Liver (tissue), 9 donors: ENCODE measurements around the gene AIG1. TPM values are rescaled to one million over a fixed set of nuclear protein-coding genes. Genes with fewer than 3 reads are reported as not detected.

Experiments used
- DNase-seq: peaks from one replicate; pipeline ENCODE4 v3.0.0-alpha.2; 2017; ENCODE audit warnings: low spot score
- H3K27ac ChIP-seq, 2 donors: one replicate each; pipeline ENCODE4 v1.7.0; 2013; ENCODE audit warnings: inconsistent platforms in 2 of 2, low read length in 2 of 2, control low read depth in 1 of 2, low read depth in 1 of 2, mild to moderate bottlenecking in 1 of 2
- H3K27me3 ChIP-seq, 4 donors: one replicate each; pipeline versions ENCODE4 v1.6.1 to v1.7.0; 2013; ENCODE audit warnings: low read length in 3 of 4, inconsistent platforms in 1 of 4, mild to moderate bottlenecking in 1 of 4, moderate library complexity in 1 of 4; ENCODE audit not compliant: control insufficient read depth in 4 of 4, insufficient read depth in 4 of 4
- H3K36me3 ChIP-seq, 4 donors: one replicate each; pipeline versions ENCODE4 v1.6.1 to v1.7.0; 2013; ENCODE audit warnings: low read length in 3 of 4, mild to moderate bottlenecking in 3 of 4, low read depth in 1 of 4, moderate library complexity in 1 of 4; ENCODE audit not compliant: control insufficient read depth in 4 of 4, insufficient read depth in 3 of 4
- H3K4me1 ChIP-seq, 4 donors: one replicate each; pipeline versions ENCODE4 v1.6.1 to v1.7.0; 2013; ENCODE audit warnings: low read length in 3 of 4, mild to moderate bottlenecking in 3 of 4, moderate library complexity in 1 of 4; ENCODE audit not compliant: control insufficient read depth in 4 of 4, insufficient read depth in 4 of 4
- H3K4me3 ChIP-seq, 3 donors: one replicate each; pipeline versions ENCODE4 v1.6.1 to v1.7.0; 2013; ENCODE audit warnings: low read length in 3 of 3, control low read depth in 1 of 3, low read depth in 1 of 3, mild to moderate bottlenecking in 1 of 3
- H3K9ac ChIP-seq, 2 donors: one replicate each; pipeline ENCODE4 v1.7.0; 2013; ENCODE audit warnings: low read length in 2 of 2, mild to moderate bottlenecking in 2 of 2, moderate library complexity in 2 of 2, control low read depth in 1 of 2, low read depth in 1 of 2
- H3K9me3 ChIP-seq, 4 donors: one replicate each; pipeline versions ENCODE4 v1.6.1 to v1.7.0; 2013; ENCODE audit warnings: low read length in 3 of 4; ENCODE audit not compliant: control insufficient read depth in 4 of 4
- CTCF ChIP-seq: fragments of 150-350 bp; IDR thresholded peaks from 2 replicates; pipeline ENCODE4 v1.5.1; 2017; ENCODE audit warnings: improper control_type of control experiment, low read depth, low read length; ENCODE audit not compliant: missing input control
- EGR1 ChIP-seq, 2 donors: IDR thresholded peaks; 2 replicates each; pipeline ENCODE4 v1.6.1; 2016 to 2018; ENCODE audit warnings: antibody characterized with exemption in 2 of 2, low read depth in 2 of 2
- FOXA1 ChIP-seq: IDR thresholded peaks from 2 replicates; pipeline ENCODE4 v1.6.1; 2016; ENCODE audit warnings: antibody characterized with exemption
- FOXA2 ChIP-seq: IDR thresholded peaks from 2 replicates; pipeline ENCODE4 v1.6.1; 2016; ENCODE audit warnings: antibody characterized with exemption
- GABPA ChIP-seq, 2 donors: IDR thresholded peaks in 1 of 2; conservative IDR thresholded peaks in 1 of 2; 2 replicates each; pipeline ENCODE4 v1.6.1; 2016; ENCODE audit warnings: antibody characterized with exemption in 2 of 2, mild to moderate bottlenecking in 1 of 2, moderate library complexity in 1 of 2
- HNF4A ChIP-seq, 2 donors: conservative IDR thresholded peaks; 2 replicates each; pipeline ENCODE4 v1.6.1; 2016; ENCODE audit warnings: antibody characterized with exemption in 2 of 2, mild to moderate bottlenecking in 2 of 2
- HNF4G ChIP-seq: IDR thresholded peaks from 2 replicates; pipeline ENCODE4 v1.6.1; 2016; ENCODE audit warnings: antibody characterized with exemption
- JUND ChIP-seq, 2 donors: IDR thresholded peaks; 2 replicates each; pipeline ENCODE4 v1.6.1; 2016; ENCODE audit warnings: antibody characterized with exemption in 2 of 2
- MAX ChIP-seq: IDR thresholded peaks from 2 replicates; pipeline ENCODE4 v1.6.1; 2016; ENCODE audit warnings: antibody characterized with exemption
- NR2F2 ChIP-seq: IDR thresholded peaks from 2 replicates; pipeline ENCODE4 v1.6.1; 2016; ENCODE audit warnings: antibody characterized with exemption
- RAD21 ChIP-seq, 2 donors: IDR thresholded peaks; 2 replicates each; pipeline ENCODE4 v1.6.1; 2016; ENCODE audit warnings: antibody characterized with exemption in 2 of 2, mild to moderate bottlenecking in 2 of 2
- RXRA ChIP-seq, 2 donors: IDR thresholded peaks; 2 replicates each; pipeline ENCODE4 v1.6.1; 2017 to 2018; ENCODE audit warnings: antibody characterized with exemption in 2 of 2, mild to moderate bottlenecking in 1 of 2
- SP1 ChIP-seq: IDR thresholded peaks from 2 replicates; pipeline ENCODE4 v1.6.1; 2018; ENCODE audit warnings: antibody characterized with exemption, mild to moderate bottlenecking
- TAF1 ChIP-seq: conservative IDR thresholded peaks from 2 replicates; pipeline ENCODE4 v1.6.1; 2016; ENCODE audit warnings: antibody characterized with exemption, mild to moderate bottlenecking
- YY1 ChIP-seq: IDR thresholded peaks from 2 replicates; pipeline ENCODE4 v1.6.1; 2016; ENCODE audit warnings: antibody characterized with exemption, mild to moderate bottlenecking
- ZBTB33 ChIP-seq: IDR thresholded peaks from 2 replicates; pipeline ENCODE4 v1.6.1; 2016; ENCODE audit warnings: antibody characterized with exemption
- WGBS: extraction: QIAGEN DNeasy Blood & Tissue Kit; methylation state at CpG from one replicate; pipeline ENCODE4 v1.1.7; 2013; 5-methylcytosine and 5-hydroxymethylcytosine counted together
- polyA plus RNA-seq, 2 donors: library from polyadenylated mRNA; stranded (reverse) in 1 of 2; unstranded in 1 of 2; fragments of 200-250 nt in 1 of 2; fragments of >200 nt in 1 of 2; fragmentation: Nextera tagmentation in 1 of 2; extraction: Ambion mirVana in 1 of 2; gene quantifications; one replicate each; pipeline versions ENCODE4 v1.2.1 to v1.2.3, GENCODE V29; 2013 to 2015
- total RNA-seq, 2 donors: library from RNA; depleted of rRNA; stranded (reverse); fragments of >200 nt; gene quantifications; one replicate each; pipeline ENCODE4 v1.2.3, GENCODE V29; 2014
- TF ChIP-seq, protein P1 (sequence below): IDR thresholded peaks from 2 replicates; pipeline ENCODE4 v1.6.1; 2016; ENCODE audit warnings: antibody characterized with exemption, mild to moderate bottlenecking
- TF ChIP-seq, protein P2 (sequence below): IDR thresholded peaks from 2 replicates; pipeline ENCODE4 v1.6.1; 2016; ENCODE audit warnings: antibody characterized with exemption
- donor health status: healthy.
- donor health status: healthy.
- donor health status: healthy.
- donor health status: healthy.
- donor health status: healthy.

AIG1 gene
- total and polyA plus RNA-seq, 4 donors = 74.8 to 169 (median 121) TPM

- Histone ChIP-seq H3K9me3 (no peaks in the 10 kb centered on the region), H3K27ac (peak overlapping the region; percentile 100), H3K4me3 (peak overlapping the region; percentile 83 to 96 (median 91)), H3K36me3 (no peaks in the 10 kb centered on the region), H3K4me1 (peaks cover 4 to 34% (median 17%) of the 10 kb centered on the region in 4 donors), H3K27me3 (no peaks in the 10 kb centered on the region), H3K9ac (peak overlapping the region; percentile 86 to 94)
- TF ChIP-seq CTCF (no peak), JUND (IDR thresholded peaks at IDR 0.05) (peak; percentile 62 to 69), NR2F2 (no peak), FOXA1 (no peak), RXRA (IDR thresholded peaks at IDR 0.05) (peak; percentile 37 to 57), ZBTB33 (no peak), EGR1 (IDR thresholded peaks at IDR 0.05; ENCODE audit: low read depth in 2 of 2) (peak in 1 of 2 donors; percentile 5), HNF4A (conservative IDR thresholded peaks at IDR 0.05) (peak; percentile 94 to 95), HNF4G (peak; percentile 85), MAX (no peak), TAF1 (no peak), FOXA2 (peak; percentile 51), RAD21 (IDR thresholded peaks at IDR 0.05) (peak; percentile 23), YY1 (peak; percentile 3), SP1 (peak; percentile 69), GABPA (IDR thresholded peaks at IDR 0.05 in 1 of 2, conservative IDR thresholded peaks at IDR 0.05 in 1 of 2) (no peak)
- TF ChIP-seq, protein P1, sequence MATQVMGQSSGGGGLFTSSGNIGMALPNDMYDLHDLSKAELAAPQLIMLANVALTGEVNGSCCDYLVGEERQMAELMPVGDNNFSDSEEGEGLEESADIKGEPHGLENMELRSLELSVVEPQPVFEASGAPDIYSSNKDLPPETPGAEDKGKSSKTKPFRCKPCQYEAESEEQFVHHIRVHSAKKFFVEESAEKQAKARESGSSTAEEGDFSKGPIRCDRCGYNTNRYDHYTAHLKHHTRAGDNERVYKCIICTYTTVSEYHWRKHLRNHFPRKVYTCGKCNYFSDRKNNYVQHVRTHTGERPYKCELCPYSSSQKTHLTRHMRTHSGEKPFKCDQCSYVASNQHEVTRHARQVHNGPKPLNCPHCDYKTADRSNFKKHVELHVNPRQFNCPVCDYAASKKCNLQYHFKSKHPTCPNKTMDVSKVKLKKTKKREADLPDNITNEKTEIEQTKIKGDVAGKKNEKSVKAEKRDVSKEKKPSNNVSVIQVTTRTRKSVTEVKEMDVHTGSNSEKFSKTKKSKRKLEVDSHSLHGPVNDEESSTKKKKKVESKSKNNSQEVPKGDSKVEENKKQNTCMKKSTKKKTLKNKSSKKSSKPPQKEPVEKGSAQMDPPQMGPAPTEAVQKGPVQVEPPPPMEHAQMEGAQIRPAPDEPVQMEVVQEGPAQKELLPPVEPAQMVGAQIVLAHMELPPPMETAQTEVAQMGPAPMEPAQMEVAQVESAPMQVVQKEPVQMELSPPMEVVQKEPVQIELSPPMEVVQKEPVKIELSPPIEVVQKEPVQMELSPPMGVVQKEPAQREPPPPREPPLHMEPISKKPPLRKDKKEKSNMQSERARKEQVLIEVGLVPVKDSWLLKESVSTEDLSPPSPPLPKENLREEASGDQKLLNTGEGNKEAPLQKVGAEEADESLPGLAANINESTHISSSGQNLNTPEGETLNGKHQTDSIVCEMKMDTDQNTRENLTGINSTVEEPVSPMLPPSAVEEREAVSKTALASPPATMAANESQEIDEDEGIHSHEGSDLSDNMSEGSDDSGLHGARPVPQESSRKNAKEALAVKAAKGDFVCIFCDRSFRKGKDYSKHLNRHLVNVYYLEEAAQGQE = peak; percentile 60
- TF ChIP-seq, protein P2, sequence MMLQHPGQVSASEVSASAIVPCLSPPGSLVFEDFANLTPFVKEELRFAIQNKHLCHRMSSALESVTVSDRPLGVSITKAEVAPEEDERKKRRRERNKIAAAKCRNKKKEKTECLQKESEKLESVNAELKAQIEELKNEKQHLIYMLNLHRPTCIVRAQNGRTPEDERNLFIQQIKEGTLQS = peak; percentile 18
- WGBS = 43% methylated on average over 3 of the region's 3 CpGs
- no peak for DNase-seq
Observed at GRCh38 chr6:143061597-143062385, 1.1 kb downstream of the AIG1 start.
